ENCODE measurements around the gene AIFM1. TPM values are rescaled to one million over a fixed set of nuclear protein-coding genes. Genes with fewer than 3 reads are reported as not detected.
A peak's percentile ranks its signal among the peaks of the same experiment; 100 is the strongest.

Gene AIFM1
- total and polyA plus RNA-seq, 7 donors, result 48.6 to 61.6 (median 57.3) TPM

DNA sequence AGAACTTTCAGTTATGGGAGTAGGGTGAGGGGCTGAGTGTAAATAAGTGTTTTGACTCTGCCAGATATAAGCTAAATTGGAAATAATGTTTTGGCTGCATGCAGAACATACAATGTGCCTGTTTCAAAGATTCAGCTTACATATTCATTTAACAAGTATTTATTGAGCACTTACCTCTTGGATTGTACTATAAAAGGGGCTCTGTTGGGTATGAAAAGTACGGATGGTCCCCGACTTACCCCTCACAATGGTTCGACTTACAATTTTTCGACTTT, 799 bp upstream of the AIFM1 start:
- DNase-seq (no peak), ATAC-seq (no peak)
- Histone ChIP-seq H3K36me3 (ENCODE audit: insufficient read depth in 1 of 2, low read depth in 1 of 2) (no peaks in the 10 kb centered on the region), H3K4me1 (peaks cover 11% of the 10 kb centered on the region), H3K4me3 (peak overlapping the region; percentile 77), H3K27me3 (ENCODE audit: insufficient read depth in 3 of 3, low read length in 2 of 3) (no peaks in the 10 kb centered on the region), H3K9me3 (no peaks in the 10 kb centered on the region), H3K27ac (peak overlapping the region; percentile 88)
- intact Hi-C loops (cut with DNase I), result no loop called here
- no peak for TF ChIP-seq CTCF (IDR thresholded peaks at IDR 0.05)
- 0 to 34% (median 0%) methylated on average over 4 of the region's 4 CpGs for WGBS, 3 donors

- WGBS, 3 donors, result 0 to 29% (median 1%) methylated on average over 19 to 32 of the region's 32 CpGs
- TF ChIP-seq CTCF (IDR thresholded peaks at IDR 0.05), result no peak
- Histone ChIP-seq H3K9me3 (no peaks in the 10 kb centered on the region), H3K4me3 (peak overlapping the region; percentile 77), H3K4me1 (peaks cover 11% of the 10 kb centered on the region), H3K36me3 (ENCODE audit: insufficient read depth in 1 of 2, low read depth in 1 of 2) (no peaks in the 10 kb centered on the region), H3K27me3 (ENCODE audit: insufficient read depth in 3 of 3, low read length in 2 of 3) (no peaks in the 10 kb centered on the region), H3K27ac (peak overlapping the region; percentile 88)
- ATAC-seq, result peak; percentile 52 to 66 (median 56)
- intact Hi-C loops (cut with DNase I), result no loop called here
- no peak for DNase-seq
Measured at GRCh38 chrX:130165181-130165702, 399 bp downstream of the AIFM1 start.

DNA sequence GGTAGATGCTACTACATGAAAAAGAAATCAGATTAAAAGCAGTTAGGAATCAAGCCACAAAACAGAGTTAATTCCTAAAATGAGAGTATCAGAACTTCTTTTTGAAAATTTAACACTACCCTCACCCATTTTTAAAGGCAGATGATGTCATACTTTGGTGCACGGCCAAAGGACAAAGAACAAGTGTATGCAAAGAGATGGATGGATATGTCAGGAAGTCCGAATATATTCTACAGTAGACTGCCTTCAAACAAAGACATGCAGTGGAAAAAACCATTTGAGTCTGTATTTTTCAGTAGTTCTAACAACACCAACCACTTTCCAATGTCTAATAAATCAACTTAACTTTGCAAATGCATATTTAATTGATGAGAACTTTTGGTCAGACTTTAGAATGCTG, 2.2 kb downstream of the AIFM1 start:
- Histone ChIP-seq H3K27me3 (ENCODE audit: insufficient read depth in 3 of 3, low read length in 2 of 3) (no peaks in the 10 kb centered on the region), H3K27ac (no peak overlapping the region), H3K4me3 (no peak overlapping the region), H3K9me3 (no peaks in the 10 kb centered on the region), H3K36me3 (ENCODE audit: insufficient read depth in 1 of 2, low read depth in 1 of 2) (no peaks in the 10 kb centered on the region), H3K4me1 (peaks cover 11% of the 10 kb centered on the region)
- DNase-seq, result no peak
- no peak for TF ChIP-seq CTCF (IDR thresholded peaks at IDR 0.05)
- ATAC-seq, result no peak
- intact Hi-C loops (cut with DNase I), result no loop called here
- 55 to 70% (median 63%) methylated on average over 2 of the region's 2 CpGs for WGBS, 3 donors

GRCh38 chrX:130162094-130162735, 3.4 kb downstream of the AIFM1 start:
- ATAC-seq, result no peak

More at GRCh38 chrX:130162094-130162735, 3.4 kb downstream of the AIFM1 start:
- WGBS, 3 donors, result 24 to 46% (median 34%) methylated on average over 6 of the region's 6 CpGs
- Histone ChIP-seq H3K36me3 (ENCODE audit: insufficient read depth in 1 of 2, low read depth in 1 of 2) (no peaks in the 10 kb centered on the region), H3K4me3 (no peak overlapping the region), H3K9me3 (no peaks in the 10 kb centered on the region), H3K27me3 (ENCODE audit: insufficient read depth in 3 of 3, low read length in 2 of 3) (no peaks in the 10 kb centered on the region), H3K4me1 (peaks cover 11% of the 10 kb centered on the region), H3K27ac (no peak overlapping the region)
- intact Hi-C loops (cut with DNase I), result no loop called here
- TF ChIP-seq CTCF (IDR thresholded peaks at IDR 0.05), result no peak
- no peak for DNase-seq
